Uterus (tissue), 4 donors: ENCODE results near the gene PROS1. TPM values are rescaled to one million over a fixed set of nuclear protein-coding genes. Genes with fewer than 3 reads are reported as not detected.
"Not testable (repeated sequence)": the region's sequence is repeated elsewhere in the genome, so short reads cannot be mapped to it uniquely, and the experiment has no call there.

Experiments used
- DNase-seq, 2 donors: peaks; one replicate each; pipeline ENCODE4 v3.0.0-alpha.2; 2019 to 2020
- H3K27ac ChIP-seq, 2 donors: fragments of 200-600 bp; sonication (generic); 1 replicate in 1 of 2; 2 replicates in 1 of 2; pipeline ENCODE4 v1.5.1; 2016 to 2018
- H3K27me3 ChIP-seq, 2 donors: fragments of 200-600 bp; sonication (generic); one replicate each; pipeline ENCODE4 v1.5.1; 2018 to 2019; ENCODE audit warnings: control low read depth in 1 of 2
- H3K36me3 ChIP-seq, 2 donors: fragments of 200-600 bp; sonication (generic); one replicate each; pipeline ENCODE4 v1.5.1; 2019; ENCODE audit warnings: control low read depth in 1 of 2
- H3K4me1 ChIP-seq, 2 donors: fragments of 200-600 bp; sonication (generic); one replicate each; pipeline ENCODE4 v1.5.1; 2018 to 2019; ENCODE audit warnings: control low read depth in 1 of 2
- H3K4me3 ChIP-seq, 2 donors: fragments of 200-600 bp; sonication (generic); 1 replicate in 1 of 2; 2 replicates in 1 of 2; pipeline ENCODE4 v1.5.1; 2018 to 2019; ENCODE audit warnings: mild to moderate bottlenecking in 1 of 2
- H3K9me3 ChIP-seq, 2 donors: fragments of 200-600 bp; sonication (generic); one replicate each; pipeline ENCODE4 v1.5.1; 2019; ENCODE audit warnings: control low read depth in 1 of 2
- CTCF ChIP-seq, 4 experiments: fragments of 200-600 bp in 2 of 4; fragments of 450-650 bp in 2 of 4; sonication (generic) in 2 of 4; IDR thresholded peaks; one replicate each; pipeline ENCODE4 v1.5.1; 2016 to 2019; ENCODE audit warnings: antibody characterized with exemption in 4 of 4, mild to moderate bottlenecking in 2 of 4, moderate library complexity in 1 of 4
- POLR2A ChIP-seq, 2 donors: fragments of 450-650 bp; IDR thresholded peaks; one replicate each; pipeline ENCODE4 v1.6.1; 2016; ENCODE audit warnings: antibody characterized with exemption in 2 of 2, mild to moderate bottlenecking in 1 of 2, moderate library complexity in 1 of 2
- intact Hi-C: fragments of 100-400 bp; cut with DNase I; formaldehyde crosslinking; loops from one replicate; pipeline ENCODE4 v1.15.1; 2023; ENCODE audit warnings: low total_unique reads
- small RNA-seq: library from RNA; depleted of rRNA; stranded (forward); fragments of <200 nt; gene quantifications from one replicate; pipeline ENCODE3, GENCODE V24; 2016
- total RNA-seq, 4 donors: library from RNA; depleted of rRNA in 3 of 4; stranded (reverse); fragments of >200 nt in 3 of 4; gene quantifications; one replicate each; pipeline versions ENCODE4 v1.1.0 to v1.2.4, GENCODE V29; 2014 to 2023
- donor health status: DM: yes; HTN: yes; CAD: no.

Gene PROS1
- total RNA-seq, 4 donors from 2014 or later, result 14.6 to 60.3 (median 36.8) TPM

- Histone ChIP-seq H3K9me3 (no peaks in the 10 kb centered on the region), H3K4me3 (no peak overlapping the region), H3K36me3 (no peaks in the 10 kb centered on the region), H3K4me1 (no peaks in the 10 kb centered on the region), H3K27ac (no peak overlapping the region), H3K27me3 (no peaks in the 10 kb centered on the region)
- intact Hi-C loops, result no loop called here
- TF ChIP-seq POLR2A (IDR thresholded peaks at IDR 0.05) (no peak), CTCF (IDR thresholded peaks at IDR 0.05) (no peak)
- no peak for DNase-seq
These were observed 106.3 kb downstream of the PROS1 start for GRCh38 chr3:93867425-93867824.

- Histone ChIP-seq H3K27ac (no peak overlapping the region), H3K4me3 (no peak overlapping the region), H3K4me1 (no peaks in the 10 kb centered on the region), H3K27me3 (no peaks in the 10 kb centered on the region), H3K9me3 (no peaks in the 10 kb centered on the region), H3K36me3 (no peaks in the 10 kb centered on the region)
- TF ChIP-seq CTCF (IDR thresholded peaks at IDR 0.05), result no peak
- TF ChIP-seq POLR2A (IDR thresholded peaks at IDR 0.05), result no peak
- intact Hi-C loops, result no loop called here
- no peak for DNase-seq
These were observed 112.7 kb downstream of the PROS1 start for GRCh38 chr3:93861017-93861416.

GRCh38 chr3:93855401-93855800, 118.3 kb downstream of the PROS1 start:
- intact Hi-C loops, result no loop called here
- no peak for DNase-seq
- H3K4me3 ChIP-seq, result no peak overlapping the region
- no peak overlapping the region for H3K27ac ChIP-seq
- no peaks in the 10 kb centered on the region for H3K9me3 ChIP-seq
- no peaks in the 10 kb centered on the region for H3K4me1 ChIP-seq
- TF ChIP-seq CTCF (IDR thresholded peaks at IDR 0.05) (no peak), POLR2A (IDR thresholded peaks at IDR 0.05) (no peak)
- H3K27me3 ChIP-seq, result no peaks in the 10 kb centered on the region
- H3K36me3 ChIP-seq, result no peaks in the 10 kb centered on the region

GRCh38 chr3:93852228-93852627, 121.5 kb downstream of the PROS1 start:
- DNase-seq, H3K9me3 ChIP-seq, H3K4me1 ChIP-seq, intact Hi-C loops, H3K27ac ChIP-seq, H3K36me3 ChIP-seq, H3K4me3 ChIP-seq, H3K27me3 ChIP-seq: not testable (repeated sequence)

GRCh38 chr3:93843981-93844380, 129.7 kb downstream of the PROS1 start:
- Histone ChIP-seq H3K27me3 (no peaks in the 10 kb centered on the region), H3K36me3 (no peaks in the 10 kb centered on the region), H3K27ac (no peak overlapping the region), H3K4me3 (no peak overlapping the region), H3K9me3 (no peaks in the 10 kb centered on the region), H3K4me1 (no peaks in the 10 kb centered on the region)
- TF ChIP-seq CTCF (IDR thresholded peaks at IDR 0.05) (no peak), POLR2A (IDR thresholded peaks at IDR 0.05) (no peak)
- no peak for DNase-seq
- intact Hi-C loops, result no loop called here

- H3K4me1 ChIP-seq, DNase-seq, H3K27ac ChIP-seq, H3K27me3 ChIP-seq, H3K4me3 ChIP-seq, H3K9me3 ChIP-seq, H3K36me3 ChIP-seq, intact Hi-C loops: not testable (repeated sequence)
These were observed 134.5 kb downstream of the PROS1 start for GRCh38 chr3:93839193-93839592.

Small RNA genes lying within 50 kb of the gene (small RNA-seq; reads per million reads assigned to genes)
- not detected for gene RF00019
- gene RNU6-488P, result not detected
- gene RNU6-511P, result not detected

Other genes with a start within 250 kb of the PROS1 start
- gene ARL13B, start 6.3 kb upstream of the PROS1 start, total RNA-seq, result 10 to 100 TPM in 2 of 4 donors, 1 to 10 TPM in 2; 4.9 to 23.6 (median 14.0) TPM
- gene STX19, start 54.7 kb upstream of the PROS1 start, total RNA-seq, result 1 to 10 TPM in 1 of 4 donors, not detected in 3; 1.5 TPM
- 10 to 100 TPM in 2 of 4 donors, 1 to 10 TPM in 2; 1.5 to 13.7 (median 6.3) TPM for gene DHFR2, start 89.0 kb upstream of the PROS1 start, total RNA-seq
- gene NSUN3, start 89.2 kb upstream of the PROS1 start, total RNA-seq, result 10 to 100 TPM in 2 of 4 donors, 1 to 10 TPM in 2; 3.3 to 32.6 (median 11.3) TPM